Upper lobe of left lung (tissue), 6 donors: ENCODE results near the gene ZSWIM1. TPM values are rescaled to one million over a fixed set of nuclear protein-coding genes. Genes with fewer than 3 reads are reported as not detected.
"Not testable (repeated sequence)": the region's sequence is repeated elsewhere in the genome, so short reads cannot be mapped to it uniquely, and the experiment has no call there.

Experiments used
- ATAC-seq, 2 donors: fragments of 200-7000 bp; cut with Tn5 transposase; one replicate each; pipeline ENCODE4 v1.9.1; 2022; ENCODE audit warnings: mild to moderate bottlenecking in 2 of 2, moderate library complexity in 2 of 2; ENCODE audit not compliant: low FRiP score in 2 of 2
- DNase-seq, 2 donors: peaks; one replicate each; pipeline ENCODE4 v3.0.0-alpha.2; 2019 to 2020
- H3K27ac ChIP-seq, 4 donors: fragments of 200-600 bp; sonication (generic); one replicate each; pipeline ENCODE4 v1.5.1; 2016 to 2019
- H3K27me3 ChIP-seq, 4 donors: fragments of 200-600 bp; sonication (generic); one replicate each; pipeline ENCODE4 v1.5.1; 2017 to 2019
- H3K36me3 ChIP-seq, 4 donors: fragments of 200-600 bp; sonication (generic); one replicate each; pipeline ENCODE4 v1.5.1; 2016 to 2019
- H3K4me1 ChIP-seq, 4 donors: fragments of 200-600 bp; sonication (generic); one replicate each; pipeline ENCODE4 v1.5.1; 2018 to 2019
- H3K4me3 ChIP-seq, 4 donors: fragments of 200-600 bp; sonication (generic); one replicate each; pipeline ENCODE4 v1.5.1; 2017 to 2019; ENCODE audit warnings: mild to moderate bottlenecking in 2 of 4, moderate library complexity in 1 of 4
- H3K9me3 ChIP-seq, 4 donors: fragments of 200-600 bp; sonication (generic); one replicate each; pipeline ENCODE4 v1.5.1; 2018 to 2019
- CTCF ChIP-seq, 6 experiments: fragments of 450-650 bp in 4 of 6; fragments of 200-600 bp in 2 of 6; sonication (generic) in 2 of 6; IDR thresholded peaks; one replicate each; pipeline ENCODE4 v1.5.1; 2016 to 2019; ENCODE audit warnings: antibody characterized with exemption in 6 of 6
- EP300 ChIP-seq, 4 donors: sonication (generic); formaldehyde crosslinking; IDR thresholded peaks; one replicate each; pipeline ENCODE4 v1.5.1; 2017; ENCODE audit warnings: antibody characterized with exemption in 4 of 4, control low read depth in 2 of 4
- POLR2A ChIP-seq, 4 donors: fragments of 450-650 bp; IDR thresholded peaks; one replicate each; pipeline ENCODE4 v1.5.1; 2016 to 2017; ENCODE audit warnings: antibody characterized with exemption in 4 of 4, mild to moderate bottlenecking in 2 of 4
- POLR2AphosphoS5 ChIP-seq, 2 donors: sonication (generic); formaldehyde crosslinking; IDR thresholded peaks; one replicate each; pipeline ENCODE4 v1.5.1; 2017; ENCODE audit warnings: antibody characterized with exemption in 2 of 2
- WGBS, 2 donors: methylation state at CpG; one replicate each; pipeline ENCODE4 v1.1.5; 2017 to 2018; 5-methylcytosine and 5-hydroxymethylcytosine counted together
- total RNA-seq, 6 donors: library from RNA; depleted of rRNA in 4 of 6; stranded (reverse); fragments of >200 nt in 4 of 6; gene quantifications; one replicate each; pipeline versions ENCODE4 v1.1.0 to v1.2.1, GENCODE V29; 2016 to 2021
- donor health status: DM: no; HTN: no; CAD: no; lungs with moderate emphysema.
- donor health status: DM: no; HTN: yes; CAD: no; lungs with severe emphysema.

ZSWIM1 gene
- total RNA-seq, 6 donors from 2014 or later = 4.2 to 9.7 (median 8.6) TPM

DNA sequence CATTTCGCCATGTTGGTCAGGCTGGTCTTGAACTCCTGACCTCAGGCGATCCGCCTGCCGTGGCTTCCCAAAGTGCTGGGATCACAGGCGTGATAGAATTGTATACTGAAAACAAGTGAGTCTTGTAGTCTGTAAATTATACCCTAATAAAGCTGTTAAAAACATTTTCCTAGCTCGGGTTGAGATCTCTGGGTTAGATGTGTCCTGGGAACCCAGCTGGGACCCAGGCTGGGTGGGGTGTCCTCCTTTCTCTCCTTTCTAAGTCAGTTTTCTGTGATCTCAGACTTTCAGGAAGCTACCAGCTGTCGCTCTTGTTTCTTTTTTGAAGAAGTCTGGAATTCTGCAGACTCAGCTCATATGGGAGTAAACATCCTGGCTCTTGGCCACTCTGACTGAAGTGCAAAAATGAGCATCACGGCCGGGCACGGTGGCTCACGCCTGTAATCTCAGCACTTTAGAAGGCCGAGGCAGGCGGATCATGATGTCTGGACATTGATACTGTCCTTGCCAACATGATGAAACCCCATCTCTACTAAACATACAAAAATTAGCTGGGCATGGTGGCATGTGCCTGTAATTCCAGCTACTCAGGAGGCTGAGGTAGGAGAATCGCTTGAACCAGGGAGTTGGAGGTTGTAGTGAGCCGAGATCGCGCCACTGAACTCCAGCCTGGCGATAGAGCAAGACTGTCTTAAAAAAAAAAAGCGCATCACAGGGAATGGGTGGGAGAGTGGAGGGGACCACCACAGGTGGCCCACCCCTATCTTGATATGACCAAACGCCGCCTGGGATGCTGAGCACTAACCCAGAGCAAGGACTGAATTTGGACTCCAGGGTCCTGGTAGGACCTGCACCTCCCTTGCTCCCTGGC is 43.6 kb downstream of the ZSWIM1 start:
- H3K27ac ChIP-seq = peak overlapping the region; percentile 50 to 82 (median 76)
- WGBS, 2 donors = 54 to 71% methylated on average over 15 to 21 of the region's 21 CpGs
- TF ChIP-seq POLR2AphosphoS5 (IDR thresholded peaks at IDR 0.05) (peak in 1 of 2 donors; percentile 10), EP300 (IDR thresholded peaks at IDR 0.05) (no peak), CTCF (IDR thresholded peaks at IDR 0.05) (no peak), POLR2A (IDR thresholded peaks at IDR 0.05) (peak in 1 of 4 donors; percentile 29)
- ATAC-seq (peak; percentile 38 to 76), DNase-seq (no peak)
- H3K9me3 ChIP-seq = no peaks in the 10 kb centered on the region
- H3K36me3 ChIP-seq = no peaks in the 10 kb centered on the region
- no peaks in the 10 kb centered on the region for H3K27me3 ChIP-seq
- H3K4me1 ChIP-seq = peaks cover 12 to 43% (median 34%) of the 10 kb centered on the region in 4 donors
- no peak overlapping the region for H3K4me3 ChIP-seq

- ATAC-seq (no peak), DNase-seq (no peak)
- 76 to 83% methylated on average over 8 to 9 of the region's 9 CpGs for WGBS, 2 donors
- no peak for TF ChIP-seq POLR2A (IDR thresholded peaks at IDR 0.05)
- no peak for TF ChIP-seq CTCF (IDR thresholded peaks at IDR 0.05)
- TF ChIP-seq EP300 (IDR thresholded peaks at IDR 0.05) = no peak
- no peak for TF ChIP-seq POLR2AphosphoS5 (IDR thresholded peaks at IDR 0.05)
- peak overlapping the region in 3 of 4 donors; percentile 14 to 82 (median 72) for H3K27ac ChIP-seq
- H3K27me3 ChIP-seq = no peaks in the 10 kb centered on the region
- no peak overlapping the region for H3K4me3 ChIP-seq
- no peaks in the 10 kb centered on the region for H3K9me3 ChIP-seq
- H3K36me3 ChIP-seq = no peaks in the 10 kb centered on the region
- H3K4me1 ChIP-seq = peaks cover 8 to 30% (median 23%) of the 10 kb centered on the region in 4 donors
Measured at GRCh38 chr20:45925821-45926506, 44.9 kb downstream of the ZSWIM1 start.

GRCh38 chr20:45926731-45927070 is 45.7 kb downstream of the ZSWIM1 start:
- Histone ChIP-seq H3K9me3 (no peaks in the 10 kb centered on the region), H3K27ac (no peak overlapping the region), H3K36me3 (no peaks in the 10 kb centered on the region), H3K27me3 (no peaks in the 10 kb centered on the region), H3K4me3 (no peak overlapping the region), H3K4me1 (peaks cover 8 to 26% (median 19%) of the 10 kb centered on the region in 4 donors)
- TF ChIP-seq POLR2A (IDR thresholded peaks at IDR 0.05) = no peak
- TF ChIP-seq EP300 (IDR thresholded peaks at IDR 0.05) = no peak
- TF ChIP-seq CTCF (IDR thresholded peaks at IDR 0.05) = no peak
- TF ChIP-seq POLR2AphosphoS5 (IDR thresholded peaks at IDR 0.05) = no peak
- WGBS, 2 donors = 82 to 93% methylated on average over 2 of the region's 2 CpGs
- DNase-seq (no peak), ATAC-seq (no peak)

- no peak overlapping the region for H3K4me3 ChIP-seq
- no peaks in the 10 kb centered on the region for H3K9me3 ChIP-seq
- H3K27me3 ChIP-seq = no peaks in the 10 kb centered on the region
- H3K4me1 ChIP-seq = peaks cover 8 to 20% (median 15%) of the 10 kb centered on the region in 4 donors
- no peaks in the 10 kb centered on the region for H3K36me3 ChIP-seq
- TF ChIP-seq EP300 (IDR thresholded peaks at IDR 0.05) = no peak
- no peak for TF ChIP-seq POLR2AphosphoS5 (IDR thresholded peaks at IDR 0.05)
- TF ChIP-seq CTCF (IDR thresholded peaks at IDR 0.05) = no peak
- no peak for TF ChIP-seq POLR2A (IDR thresholded peaks at IDR 0.05)
- ATAC-seq (no peak), DNase-seq (no peak)
- no peak overlapping the region for H3K27ac ChIP-seq
- 73 to 75% methylated on average over 12 to 14 of the region's 14 CpGs for WGBS, 2 donors
Measured at GRCh38 chr20:45927071-45927878, 46.2 kb downstream of the ZSWIM1 start.

GRCh38 chr20:45931680-45932079 is 50.7 kb downstream of the ZSWIM1 start:
- not testable (repeated sequence) for H3K4me3 ChIP-seq, H3K36me3 ChIP-seq, H3K9me3 ChIP-seq, H3K27me3 ChIP-seq, DNase-seq, ATAC-seq, H3K27ac ChIP-seq
- H3K4me1 ChIP-seq = peaks cover 17 to 26% (median 18%) of the 10 kb centered on the region in 4 donors
- WGBS, 2 donors = 93 to 97% methylated on average over 17 of the region's 17 CpGs
